ENCODE results near the gene PPP1R13B. TPM values are rescaled to one million over a fixed set of nuclear protein-coding genes. Genes with fewer than 3 reads are reported as not detected.

Gene PPP1R13B
- total RNA-seq, 1 experiment from 2014 or later, result 3.2 TPM

Small RNA genes lying within 50 kb of the gene (small RNA-seq; reads per million reads assigned to genes)
- 0 reads per million in 2 experiments for gene RF00019
- 0 reads per million in 2 experiments for gene RF00280

Other genes starting within 250 kb of the PPP1R13B start
- gene KLC1, start 218.4 kb downstream of the PPP1R13B start, total RNA-seq (2014; rRNA removed; shearing (Covaris generic)), result 128 and 136 TPM in 2 replicates
- 27.7 and 33.5 TPM in 2 replicates for gene XRCC3, start 132.1 kb downstream of the PPP1R13B start, total RNA-seq (2014; rRNA removed; shearing (Covaris generic))
- gene ZFYVE21, start 131.8 kb downstream of the PPP1R13B start, total RNA-seq (2014; rRNA removed; shearing (Covaris generic)), result 22.1 and 33.2 TPM in 2 replicates
- not detected in 2 replicates for gene TDRD9, start 80.9 kb upstream of the PPP1R13B start, total RNA-seq (2014; rRNA removed; shearing (Covaris generic))
- gene RD3L, start 95.0 kb upstream of the PPP1R13B start, total RNA-seq (2014; rRNA removed; shearing (Covaris generic)), result not detected in 2 replicates
- 0.29 and 1.3 TPM in 2 replicates for gene ASPG, start 238.1 kb upstream of the PPP1R13B start, total RNA-seq (2014; rRNA removed; shearing (Covaris generic))

All from SK-MEL-5 (cell line).